Measurements from ENCODE around the gene NYAP2.

The NYAP2 gene

GRCh38 chr2:225581135-225581534, 181.6 kb downstream of the NYAP2 start:
- no peak for DNase-seq (ENCODE audit: extremely low read depth, low read depth)
- no peak overlapping the region for H3K4me3 ChIP-seq (replicated peaks; ENCODE audit: low read depth, low read length)
- TF ChIP-seq CTCF (IDR thresholded peaks at IDR 0.05; ENCODE audit: low read depth, low read length, missing control alignments), result no peak

- no peak for TF ChIP-seq CTCF (IDR thresholded peaks at IDR 0.05; ENCODE audit: low read depth, low read length, missing control alignments)
Observed at GRCh38 chr2:225581906-225582305, 182.4 kb downstream of the NYAP2 start.

GRCh38 chr2:225582355-225583116, 183.0 kb downstream of the NYAP2 start:
- no peak for DNase-seq (ENCODE audit: extremely low read depth, low read depth)
- no peak for TF ChIP-seq CTCF (IDR thresholded peaks at IDR 0.05; ENCODE audit: low read depth, low read length, missing control alignments)
- H3K4me3 ChIP-seq (replicated peaks; ENCODE audit: low read depth, low read length), result no peak overlapping the region

More at GRCh38 chr2:225581906-225582305, 182.4 kb downstream of the NYAP2 start:
- no peak overlapping the region for H3K4me3 ChIP-seq (replicated peaks; ENCODE audit: low read depth, low read length)
- no peak for DNase-seq (ENCODE audit: extremely low read depth, low read depth)

GRCh38 chr2:225584796-225585195, 185.3 kb downstream of the NYAP2 start:
- no peak overlapping the region for H3K4me3 ChIP-seq (replicated peaks; ENCODE audit: low read depth, low read length)
- no peak for TF ChIP-seq CTCF (IDR thresholded peaks at IDR 0.05; ENCODE audit: low read depth, low read length, missing control alignments)
- DNase-seq (ENCODE audit: extremely low read depth, low read depth), result no peak

GRCh38 chr2:225590932-225591331, 191.4 kb downstream of the NYAP2 start:
- DNase-seq (ENCODE audit: extremely low read depth, low read depth), result no peak
- TF ChIP-seq CTCF (IDR thresholded peaks at IDR 0.05; ENCODE audit: low read depth, low read length, missing control alignments), result no peak
- no peak overlapping the region for H3K4me3 ChIP-seq (replicated peaks; ENCODE audit: low read depth, low read length)

GRCh38 chr2:225597911-225598310, 198.4 kb downstream of the NYAP2 start:
- no peak for TF ChIP-seq CTCF (IDR thresholded peaks at IDR 0.05; ENCODE audit: low read depth, low read length, missing control alignments)
- no peak for DNase-seq (ENCODE audit: extremely low read depth, low read depth)
- no peak overlapping the region for H3K4me3 ChIP-seq (replicated peaks; ENCODE audit: low read depth, low read length)

- H3K4me3 ChIP-seq (replicated peaks; ENCODE audit: low read depth, low read length), result no peak overlapping the region
- TF ChIP-seq CTCF (IDR thresholded peaks at IDR 0.05; ENCODE audit: low read depth, low read length, missing control alignments), result no peak
- no peak for DNase-seq (ENCODE audit: extremely low read depth, low read depth)
Observed at GRCh38 chr2:225598426-225598825, 198.9 kb downstream of the NYAP2 start.

All from HFF-Myc (cell line).